Measurements from ENCODE around the gene IPO13.

DNA sequence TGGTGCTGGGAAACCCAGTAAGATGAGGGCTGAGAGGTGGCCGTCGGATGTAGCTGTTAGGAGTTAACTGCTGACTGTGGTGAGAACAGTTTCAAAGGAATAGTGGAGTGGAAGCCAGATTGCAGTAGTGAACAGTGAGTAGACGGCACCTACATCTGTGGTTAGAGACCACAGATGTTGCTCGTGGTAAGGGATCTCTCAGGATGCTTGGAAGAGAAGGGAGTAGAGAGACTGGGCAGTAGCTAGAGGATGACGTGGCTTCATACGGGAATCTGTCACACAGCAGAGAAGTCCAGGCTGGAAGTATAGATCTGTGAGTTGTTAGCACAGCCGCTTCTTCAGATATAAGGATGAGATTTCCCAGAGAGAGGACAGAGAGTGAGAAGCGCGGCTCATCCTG, 20.9 kb upstream of the IPO13 start:
- TF ChIP-seq, protein P1, sequence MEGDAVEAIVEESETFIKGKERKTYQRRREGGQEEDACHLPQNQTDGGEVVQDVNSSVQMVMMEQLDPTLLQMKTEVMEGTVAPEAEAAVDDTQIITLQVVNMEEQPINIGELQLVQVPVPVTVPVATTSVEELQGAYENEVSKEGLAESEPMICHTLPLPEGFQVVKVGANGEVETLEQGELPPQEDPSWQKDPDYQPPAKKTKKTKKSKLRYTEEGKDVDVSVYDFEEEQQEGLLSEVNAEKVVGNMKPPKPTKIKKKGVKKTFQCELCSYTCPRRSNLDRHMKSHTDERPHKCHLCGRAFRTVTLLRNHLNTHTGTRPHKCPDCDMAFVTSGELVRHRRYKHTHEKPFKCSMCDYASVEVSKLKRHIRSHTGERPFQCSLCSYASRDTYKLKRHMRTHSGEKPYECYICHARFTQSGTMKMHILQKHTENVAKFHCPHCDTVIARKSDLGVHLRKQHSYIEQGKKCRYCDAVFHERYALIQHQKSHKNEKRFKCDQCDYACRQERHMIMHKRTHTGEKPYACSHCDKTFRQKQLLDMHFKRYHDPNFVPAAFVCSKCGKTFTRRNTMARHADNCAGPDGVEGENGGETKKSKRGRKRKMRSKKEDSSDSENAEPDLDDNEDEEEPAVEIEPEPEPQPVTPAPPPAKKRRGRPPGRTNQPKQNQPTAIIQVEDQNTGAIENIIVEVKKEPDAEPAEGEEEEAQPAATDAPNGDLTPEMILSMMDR (IDR thresholded peaks at IDR 0.05; ENCODE audit: borderline replicate concordance, extremely low read depth, low read length, poor library complexity, severe bottlenecking), result no peak
- no peak for TF ChIP-seq EZH2 (IDR thresholded peaks at IDR 0.05; ENCODE audit: borderline replicate concordance, low read depth, low read length, severe bottlenecking)
